Stimulated activated CD4-positive, alpha-beta T cell treated with anti-CD3 and anti-CD28 coated beads, TNF-alpha, amount 100 ng/mL, for 4 hours (primary cell): ENCODE results near the gene ZNF682.
"Not testable (repeated sequence)": the region's sequence is repeated elsewhere in the genome, so short reads cannot be mapped to it uniquely, and the experiment has no call there.

ENCODE experiments used
- DNase-seq, 3 experiments: peaks; one replicate each; pipeline ENCODE4 v3.0.0-alpha.2; 2020; ENCODE audit warnings: low read depth in 3 of 3

Gene ZNF682

DNA sequence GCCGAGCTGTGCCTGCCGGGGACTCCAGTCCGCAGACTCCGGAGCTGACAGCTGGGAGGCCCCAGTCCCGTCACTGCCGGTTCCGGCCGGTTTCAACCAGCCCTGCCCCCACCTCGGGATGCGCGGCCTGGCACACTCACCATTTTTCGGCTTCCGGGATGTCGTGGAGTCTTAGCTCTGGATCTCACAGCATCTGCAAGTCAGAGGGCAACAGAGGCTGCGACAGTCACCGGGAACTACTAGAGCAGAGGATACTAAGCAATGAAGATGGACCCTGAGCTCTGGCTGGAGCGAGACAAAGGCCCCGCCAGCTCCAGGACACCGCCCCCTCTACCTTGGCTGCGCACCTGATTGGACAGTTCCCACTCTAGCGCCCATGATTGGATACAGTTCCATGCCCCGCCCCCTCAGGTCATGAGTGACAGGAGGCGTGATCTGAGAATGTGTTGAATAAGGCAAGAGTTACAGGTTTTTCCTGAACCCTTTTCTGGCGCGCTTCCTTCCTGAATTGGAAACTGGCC is at the start of gene ZNF682:
Gene ZNF682, minus strand, starts transcription at position 303 of the 521 bp plus-strand sequence. Its CDS starts 160 bp downstream, at position 143.
- DNase-seq: peak; percentile 82 to 92 (median 88)

DNA sequence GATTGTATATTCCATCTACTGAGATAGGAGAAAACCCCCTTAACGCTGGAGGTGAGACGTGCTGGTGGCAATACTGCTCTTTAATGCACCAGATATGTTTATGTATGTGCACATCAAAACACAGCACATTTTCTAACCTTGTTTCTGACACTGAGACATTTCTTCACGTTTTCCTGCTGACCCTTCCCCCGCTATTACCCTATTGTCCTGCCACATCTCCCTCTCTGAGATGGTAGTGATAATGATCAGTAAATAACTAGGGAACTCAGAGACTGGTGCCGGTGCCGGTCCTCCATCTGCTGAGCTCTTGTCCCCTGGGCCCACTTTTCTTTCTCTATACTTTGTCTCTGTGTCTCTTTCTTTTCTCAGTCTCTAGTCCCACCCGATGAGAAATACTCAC is 43.6 kb upstream of the ZNF682 start:
- DNase-seq: not testable (repeated sequence)

DNA sequence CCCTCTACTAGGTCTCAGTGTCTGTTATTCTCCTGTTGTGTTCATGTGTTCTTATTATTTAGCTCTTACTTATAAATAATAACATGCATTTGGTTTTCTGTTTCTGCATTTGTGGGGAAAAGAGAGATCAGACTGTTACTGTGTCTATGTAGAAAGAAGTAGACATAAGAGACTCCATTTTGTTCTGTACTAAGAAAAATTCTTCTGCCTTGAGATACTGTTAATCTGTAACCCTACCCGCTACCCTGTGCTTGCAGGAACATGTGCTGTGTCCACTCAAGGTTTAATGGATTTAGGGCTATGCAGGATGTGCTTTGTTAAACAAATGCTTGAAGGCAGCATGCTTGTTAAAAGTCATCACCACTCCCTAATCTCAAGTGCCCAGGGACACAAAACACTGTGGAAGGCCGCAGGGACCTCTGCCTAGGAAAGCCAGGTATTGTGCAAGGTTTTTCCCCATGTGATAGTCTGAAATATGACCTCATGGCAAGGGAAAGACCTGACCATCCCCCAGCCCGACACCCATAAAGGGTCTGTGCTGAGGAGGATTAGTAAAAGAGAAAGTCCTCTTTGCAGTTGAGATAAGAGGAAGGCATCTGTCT is 43.0 kb upstream of the ZNF682 start:
- not testable (repeated sequence) for DNase-seq

DNA sequence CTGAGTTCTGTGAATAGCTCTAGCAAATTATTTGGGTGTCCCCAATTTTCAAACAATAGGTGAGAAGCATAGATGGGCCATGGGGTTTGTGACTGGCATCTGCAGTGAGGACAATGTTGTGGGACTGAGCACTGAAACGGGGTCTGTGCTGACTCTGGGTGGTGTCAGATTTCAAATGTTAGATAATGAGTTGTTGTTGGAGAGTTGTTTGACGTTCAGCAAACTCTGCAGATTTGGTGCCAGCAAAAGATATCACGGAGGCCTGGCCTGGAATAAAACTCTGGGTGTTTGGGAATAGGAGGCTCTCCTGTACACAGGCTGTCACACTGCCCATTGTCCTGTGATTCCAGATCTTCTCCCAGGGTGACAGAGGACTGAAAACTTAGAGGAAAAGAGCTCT is 41.4 kb upstream of the ZNF682 start:
- DNase-seq: no peak

DNA sequence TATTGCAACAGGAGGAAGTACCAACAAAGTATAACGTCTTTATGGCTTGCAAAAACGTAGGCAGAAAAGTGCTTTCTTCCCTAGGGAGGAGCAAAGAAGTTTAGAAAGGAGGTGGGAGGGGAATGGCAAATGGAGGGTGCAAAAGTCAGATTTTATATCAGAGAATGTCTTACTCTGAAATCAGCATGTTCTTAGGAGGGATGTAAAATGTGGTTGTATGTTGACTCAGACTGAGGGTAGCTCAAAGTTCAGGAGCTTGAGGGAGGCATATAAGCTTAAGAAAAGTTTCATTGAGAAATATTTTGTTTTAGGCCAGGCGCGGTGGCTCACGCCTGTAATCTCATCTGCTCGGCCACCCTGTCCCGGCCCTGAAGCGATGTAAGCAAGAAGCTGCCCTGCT is 40.2 kb upstream of the ZNF682 start:
- DNase-seq: no peak

DNA sequence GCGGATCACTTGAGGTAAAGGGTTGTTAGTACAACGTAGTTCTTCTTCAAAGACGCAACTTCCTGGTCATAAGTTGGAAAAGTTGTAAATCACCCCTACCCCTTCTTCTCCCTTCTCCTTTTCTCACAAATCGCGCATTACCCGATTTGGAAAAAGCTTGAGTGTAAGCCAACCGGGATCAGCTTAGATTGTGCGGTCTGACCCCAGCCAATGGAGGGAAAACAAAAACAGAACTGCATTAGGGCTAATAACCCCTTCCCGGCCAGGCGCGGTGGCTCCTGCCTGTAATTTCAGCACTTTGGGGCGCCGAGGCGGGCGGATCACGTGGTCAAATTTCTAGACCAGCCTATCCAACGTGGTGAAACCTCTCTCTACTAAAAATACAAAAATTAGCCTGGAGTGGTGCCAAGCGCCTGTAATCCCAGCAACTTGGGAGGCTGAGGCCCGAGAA is 39.3 kb upstream of the ZNF682 start:
- no peak for DNase-seq

DNA sequence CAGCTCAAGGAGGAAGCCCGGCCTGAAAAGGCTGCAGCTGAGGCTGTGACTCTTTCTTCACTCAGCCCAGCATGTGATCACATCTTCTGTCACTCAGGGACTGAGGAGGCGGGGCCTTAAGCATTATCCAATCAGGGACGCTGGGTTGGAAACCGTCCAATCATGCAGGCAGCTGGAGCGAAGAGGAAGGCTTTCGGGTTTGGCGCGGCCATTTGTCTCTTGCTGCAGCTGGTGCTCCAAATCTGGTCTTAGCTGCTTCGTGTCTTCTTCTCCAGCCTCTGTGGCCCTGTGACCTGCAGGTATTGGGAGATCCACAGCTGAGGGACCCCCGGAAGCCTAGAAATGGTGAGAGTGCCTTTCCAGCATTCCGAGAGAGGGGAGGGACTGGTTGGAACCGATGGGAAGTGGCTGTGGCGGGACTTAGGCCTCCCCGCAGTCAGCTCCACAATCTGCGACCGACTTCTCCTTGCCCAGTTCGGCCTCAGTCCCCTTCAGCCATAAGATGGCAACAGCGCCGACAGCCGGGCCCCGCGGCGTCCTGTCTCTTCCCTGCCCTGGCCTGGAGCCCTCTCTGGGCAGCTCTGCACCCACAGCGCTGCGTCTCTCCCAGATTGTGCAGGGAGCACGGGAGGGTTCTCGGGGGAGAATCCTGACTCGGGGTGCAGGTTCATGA is 38.6 kb upstream of the ZNF682 start, which contains the start of gene ZNF90:
Gene ZNF90, plus strand, starts transcription at position 210 of the 673 bp plus-strand sequence. Its CDS starts 133 bp downstream, at position 343.
- peak; percentile 50 to 72 (median 69) for DNase-seq

DNA sequence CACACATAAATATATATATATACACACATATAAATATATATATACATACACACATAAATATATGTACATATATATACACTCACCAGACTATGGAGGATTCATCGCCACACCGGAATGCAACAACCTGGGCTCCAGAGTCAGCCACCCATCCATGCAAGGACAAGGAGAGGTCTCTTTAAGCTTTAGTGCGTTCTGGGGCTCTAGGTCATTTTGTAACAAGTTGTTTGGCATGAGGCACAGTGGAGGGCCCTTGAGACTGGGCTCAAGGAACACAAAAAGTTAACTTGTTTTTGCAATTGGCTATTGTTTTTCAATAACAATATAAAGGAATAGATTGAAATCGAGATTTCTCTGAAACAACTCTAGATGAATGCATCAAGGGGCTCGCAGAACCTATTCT is 33.6 kb upstream of the ZNF682 start:
- no peak for DNase-seq

DNA sequence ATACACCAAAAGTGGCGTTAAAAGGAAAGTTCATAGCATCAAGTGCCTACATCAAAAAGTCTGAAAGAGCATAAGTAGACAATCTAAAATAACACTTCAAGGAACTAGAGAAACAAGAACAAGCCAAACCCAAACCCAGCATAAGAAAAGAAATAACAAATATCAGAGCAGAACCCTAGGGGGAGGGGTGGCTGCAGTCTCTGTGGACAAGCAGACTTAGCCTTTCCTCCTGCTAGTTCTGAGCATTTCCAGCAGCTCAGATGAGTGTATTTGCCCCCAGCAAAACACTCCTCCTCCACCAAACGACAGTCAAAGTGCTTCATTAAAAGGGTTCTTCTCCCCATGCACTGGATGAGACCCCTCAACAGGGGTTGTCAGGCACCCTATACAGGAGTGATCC is 31.4 kb upstream of the ZNF682 start:
- DNase-seq: no peak

DNA sequence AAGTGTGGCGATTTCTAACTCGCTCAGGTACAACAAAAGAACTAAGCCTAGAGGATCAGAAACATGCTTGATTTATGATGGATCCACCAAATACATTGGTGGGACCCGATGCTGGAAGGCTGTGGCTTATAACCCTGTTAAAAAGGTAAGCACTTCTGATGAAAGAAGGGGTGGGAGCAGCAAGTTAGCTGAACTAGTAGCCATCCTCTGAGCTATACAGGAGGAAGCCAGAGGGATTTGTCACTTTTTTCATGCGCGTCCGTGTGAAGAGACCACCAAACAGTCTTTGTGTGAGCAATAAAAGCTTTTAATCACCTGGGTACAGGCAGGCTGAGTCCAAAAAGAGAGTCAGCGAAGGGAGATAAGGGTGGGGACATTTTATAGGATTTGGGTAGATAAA is 29.3 kb upstream of the ZNF682 start:
- not testable (repeated sequence) for DNase-seq

DNA sequence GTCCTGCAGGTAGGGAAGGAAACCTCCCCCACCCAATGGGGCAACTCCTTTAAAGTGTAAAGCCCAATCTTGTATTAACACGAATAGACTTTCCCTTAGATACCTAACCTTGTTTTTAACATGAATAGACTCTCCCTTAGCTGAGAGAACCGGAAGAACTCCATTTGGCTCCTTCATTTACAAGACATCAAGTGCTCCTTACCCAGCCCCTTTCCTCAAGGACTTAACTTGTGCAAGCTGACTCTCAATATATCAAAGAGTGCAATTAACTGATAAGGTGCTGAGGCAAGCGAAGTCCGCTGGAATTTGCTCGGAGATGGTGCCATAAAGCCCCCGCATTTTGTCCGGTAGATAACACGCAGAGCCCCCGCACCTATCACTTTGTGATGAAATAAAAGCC is 28.6 kb upstream of the ZNF682 start:
- DNase-seq: no peak

DNA sequence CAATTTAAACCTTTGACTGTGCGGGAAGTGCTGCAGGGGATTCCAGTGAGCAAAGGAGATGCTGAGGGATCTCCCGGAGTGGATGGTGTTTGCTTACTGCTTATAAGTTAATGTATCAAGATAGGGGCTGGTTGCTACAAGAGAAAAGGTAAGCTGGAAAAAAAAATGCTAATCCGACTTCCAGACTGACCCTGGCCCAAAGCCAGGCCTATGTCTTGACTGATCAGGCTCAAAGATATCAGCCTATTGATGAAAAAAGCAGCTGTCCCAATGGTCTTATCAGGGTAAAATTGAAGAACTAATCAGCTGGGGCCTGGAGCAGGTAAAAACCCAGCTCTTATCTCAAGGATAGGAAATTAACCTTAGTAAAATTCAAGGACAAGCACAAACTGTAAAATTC is 27.6 kb upstream of the ZNF682 start:
- DNase-seq: no peak

DNA sequence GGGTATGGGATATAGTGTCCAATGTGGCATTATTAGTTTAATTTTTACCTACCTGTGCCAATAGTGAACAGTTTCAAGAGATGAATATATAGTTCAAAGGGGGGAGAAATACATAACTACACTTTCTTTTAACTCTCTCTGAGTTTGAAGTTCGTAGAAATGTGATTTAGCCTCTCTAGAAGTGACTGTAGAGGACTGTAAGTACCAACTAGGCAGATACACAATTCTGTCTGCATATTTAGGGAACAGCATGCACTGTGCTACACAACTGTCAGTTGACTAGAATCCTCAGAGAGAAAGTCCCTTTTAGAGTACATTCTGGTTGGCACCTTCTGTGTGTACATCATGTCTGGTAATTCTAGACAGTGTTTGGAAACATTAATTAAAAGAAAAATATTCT is 21.0 kb upstream of the ZNF682 start:
- DNase-seq: no peak

DNA sequence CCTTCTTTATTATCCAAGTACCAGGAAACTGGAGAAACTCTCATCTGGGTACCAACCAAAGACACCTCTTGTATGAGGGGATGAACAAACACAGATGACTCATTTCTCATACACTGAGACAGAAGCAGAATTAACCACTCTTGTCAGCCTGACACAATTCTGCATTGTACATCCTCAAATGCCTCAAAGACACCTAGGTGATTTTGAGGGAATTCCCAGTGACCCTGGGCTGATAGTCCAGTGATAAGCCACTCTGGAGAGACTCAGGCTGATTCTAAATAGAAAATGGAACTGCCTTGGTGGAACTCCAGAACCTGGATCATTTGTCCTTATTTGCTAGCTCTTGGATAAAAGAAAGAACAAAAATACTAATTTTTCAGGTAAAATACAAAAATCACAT is 19.4 kb upstream of the ZNF682 start:
- DNase-seq: not testable (repeated sequence)

DNA sequence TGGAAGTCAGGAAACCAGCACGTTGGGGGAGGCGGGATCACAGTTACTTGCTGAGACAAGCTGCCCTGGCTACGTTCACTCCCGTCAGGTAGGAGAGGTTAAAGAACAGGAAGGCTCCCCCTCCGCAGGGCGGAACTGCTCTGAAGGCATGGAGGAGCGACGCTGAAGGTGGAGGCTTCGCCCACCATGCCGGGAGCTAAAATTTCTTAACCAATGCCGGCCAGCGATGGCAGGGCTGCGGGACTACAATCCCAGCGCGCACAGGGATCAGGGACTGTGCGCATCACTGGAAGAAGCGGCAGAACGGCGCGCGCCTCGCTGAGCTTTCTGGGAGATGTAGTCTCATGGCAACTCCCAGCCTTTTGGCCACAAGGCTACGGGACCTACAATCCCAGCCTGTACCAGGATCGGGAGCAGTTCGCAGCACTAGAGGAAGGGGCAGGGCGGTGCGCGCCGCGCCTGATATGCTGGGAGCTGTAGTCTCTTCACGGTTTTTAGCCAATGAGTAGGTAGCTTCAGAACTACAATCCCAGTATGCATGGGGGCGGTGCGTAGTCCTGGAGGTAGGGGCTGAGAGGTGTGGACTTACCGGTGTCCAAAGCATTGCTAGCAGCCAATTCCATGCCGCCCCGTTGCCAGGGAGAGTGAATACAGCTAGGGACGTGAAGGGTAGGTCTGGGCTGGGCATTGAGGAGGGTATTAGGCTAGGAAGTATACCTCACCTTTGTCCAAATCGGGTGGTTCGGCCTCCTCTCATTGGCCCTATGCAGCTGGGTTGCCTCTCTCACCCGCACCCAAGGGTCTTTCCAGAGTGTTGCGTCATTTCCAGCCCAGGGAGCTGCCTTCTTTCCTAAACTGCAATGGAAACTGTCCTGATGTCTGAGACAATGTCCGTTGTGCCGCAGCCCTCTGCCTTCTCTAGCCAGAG is 12.8 kb upstream of the ZNF682 start:
- peak; percentile 34 to 53 (median 45) for DNase-seq

DNA sequence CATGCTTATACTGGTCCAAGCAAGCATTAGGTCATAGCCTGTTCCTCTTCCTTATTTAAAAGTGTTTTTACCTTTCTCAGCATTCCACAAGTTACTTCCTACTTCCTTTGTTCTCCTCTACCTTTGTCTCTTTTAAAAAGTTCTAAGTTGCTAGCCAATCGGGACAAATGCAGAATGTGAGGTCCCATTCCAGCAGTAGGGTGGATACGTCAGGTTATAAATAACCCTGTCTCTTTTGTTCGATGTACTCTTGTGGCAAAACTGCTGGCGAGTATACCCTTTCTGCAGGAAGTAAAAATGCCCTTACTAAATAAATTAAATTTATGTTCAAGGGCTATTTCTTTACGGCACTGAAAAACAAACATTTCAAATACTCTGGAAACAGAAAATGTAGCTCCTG is 6.4 kb upstream of the ZNF682 start:
- not testable (repeated sequence) for DNase-seq

DNA sequence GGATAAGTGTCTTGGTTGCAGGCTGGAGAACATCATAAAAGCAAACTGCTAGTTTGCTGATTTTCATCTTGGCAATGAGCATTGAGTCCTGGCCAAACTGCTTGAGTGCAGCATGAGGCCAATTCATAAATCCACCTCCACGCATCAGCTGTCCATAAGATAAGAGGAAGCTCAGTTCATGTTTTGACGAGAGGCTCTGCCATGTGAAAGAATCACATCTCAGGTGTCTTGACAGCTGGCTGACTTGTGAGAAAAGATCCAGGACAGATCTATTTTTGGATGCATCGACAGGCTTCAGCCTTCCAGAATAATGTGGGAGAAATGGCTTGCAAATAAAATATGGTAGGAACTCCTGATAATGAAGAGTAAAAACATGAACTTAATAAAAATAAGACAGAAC is 5.4 kb upstream of the ZNF682 start:
- no peak for DNase-seq

DNA sequence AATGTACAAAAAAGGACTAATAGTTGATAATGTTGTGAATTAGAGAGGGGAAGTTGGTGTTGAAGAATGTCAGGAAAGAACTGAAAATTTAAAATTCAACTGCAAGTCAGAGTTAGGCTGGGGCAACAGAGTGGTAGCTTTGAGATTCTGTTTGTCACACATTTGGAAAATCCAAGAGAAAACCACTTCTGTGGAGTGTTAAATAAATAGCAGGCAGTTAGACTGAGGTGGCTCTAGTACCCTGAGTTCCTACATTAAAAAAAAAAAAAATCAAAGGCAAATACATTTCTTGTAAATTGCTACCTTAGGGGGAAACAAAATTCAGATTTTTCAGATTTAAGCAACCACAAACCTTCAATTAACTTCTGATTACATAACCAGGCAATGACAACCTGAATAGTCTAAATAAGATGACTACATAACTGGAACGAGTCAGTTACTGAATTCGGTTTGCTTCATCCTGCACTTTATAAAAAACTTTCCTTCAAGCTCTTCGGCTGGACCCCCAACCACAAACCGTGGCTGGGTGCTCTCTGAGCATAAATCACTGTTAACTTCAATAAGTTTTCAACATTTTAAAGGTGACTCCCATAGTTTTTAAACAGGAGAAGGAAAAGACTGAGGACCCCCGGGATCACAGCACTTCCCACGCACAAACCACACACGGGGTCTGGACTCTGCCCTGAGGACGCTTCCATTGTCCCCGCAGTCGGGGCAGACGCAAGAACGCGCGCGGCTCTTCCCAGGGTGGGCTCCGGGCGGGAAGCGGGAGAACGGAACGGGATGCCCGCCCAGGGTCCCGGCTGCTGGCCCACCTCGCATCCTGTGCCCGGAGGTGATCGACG is 725 bp downstream of the ZNF682 start:
- no peak for DNase-seq

DNA sequence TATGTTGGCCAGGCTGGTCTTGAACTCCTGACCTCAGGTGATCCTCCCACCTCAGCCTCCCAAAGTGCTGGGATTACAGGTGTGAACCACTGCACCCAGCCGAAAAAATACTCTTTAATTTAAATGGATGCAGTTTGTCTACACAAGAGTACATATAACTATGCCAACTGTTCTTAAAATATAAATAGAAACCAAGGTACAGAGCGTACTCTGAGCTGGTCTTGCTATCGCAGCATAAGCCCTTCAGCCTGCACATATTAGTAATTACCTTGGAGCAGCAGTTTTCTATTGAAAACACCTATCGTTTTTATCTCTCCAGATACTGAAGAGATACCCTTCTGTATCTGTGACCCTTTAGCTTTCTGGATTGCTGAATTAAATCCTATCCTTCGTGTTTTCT is 3.4 kb downstream of the ZNF682 start:
- no peak for DNase-seq

DNA sequence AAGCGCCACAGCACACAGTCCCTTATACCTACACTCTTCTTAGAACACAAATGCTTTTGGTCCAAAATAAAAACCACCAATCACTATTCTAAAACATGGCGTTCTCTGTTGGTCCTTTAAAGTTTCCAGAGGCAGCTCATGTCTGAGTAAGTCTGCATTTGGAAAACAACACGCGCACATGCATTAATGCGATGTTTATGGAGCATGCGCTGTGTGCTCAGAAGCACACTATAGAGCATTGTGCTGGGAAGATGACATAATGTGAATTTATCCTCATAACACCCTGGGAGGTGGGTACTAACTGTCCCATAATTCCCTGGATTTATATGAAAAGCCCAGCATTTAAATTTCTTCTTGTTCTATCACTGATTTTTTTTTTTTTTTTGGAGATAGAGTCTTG is 10.7 kb downstream of the ZNF682 start:
- no peak for DNase-seq

DNA sequence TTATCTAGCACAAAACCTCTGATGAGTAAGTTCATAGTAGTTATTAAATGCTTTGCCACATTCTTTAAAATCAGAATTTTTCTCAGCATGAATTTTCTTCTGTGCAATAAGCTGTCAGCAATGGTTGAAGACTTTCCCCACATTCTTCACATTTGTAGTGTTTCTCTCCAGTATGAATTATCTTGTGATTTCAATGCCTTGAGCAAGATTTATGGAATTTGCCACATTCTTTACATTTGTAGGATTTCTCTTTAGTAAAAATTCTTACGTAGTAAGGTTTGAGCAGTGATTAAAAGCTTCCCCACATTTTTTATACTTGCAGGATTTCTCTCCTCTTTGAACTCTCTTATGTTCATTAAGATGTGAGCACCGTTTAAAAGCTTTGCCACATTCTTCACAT is 33.6 kb downstream of the ZNF682 start:
- DNase-seq: no peak
